ENCODE results near the gene CACNA1C.
A peak's percentile ranks its signal among the peaks of the same experiment; 100 is the strongest.

CACNA1C gene

DNA sequence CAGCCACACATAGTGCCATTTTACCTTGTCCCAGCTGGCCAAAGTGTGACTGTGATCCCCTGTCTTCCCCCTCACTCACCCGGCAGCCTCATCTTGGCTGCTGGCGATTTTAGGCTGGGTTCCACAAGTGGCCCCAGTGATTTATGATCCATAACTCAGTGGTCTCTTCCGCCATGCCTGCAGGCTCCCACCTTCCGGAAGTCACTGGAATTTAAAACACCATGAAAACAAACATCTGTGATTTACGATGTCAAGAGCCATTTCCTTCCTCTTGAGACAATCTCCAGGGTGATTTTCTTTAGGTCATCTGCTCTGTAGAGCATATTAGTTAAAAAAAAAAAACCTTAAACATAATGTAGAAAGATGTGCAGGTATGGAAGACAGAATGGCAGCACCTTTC, 282.3 kb downstream of the CACNA1C start:
- no peak for DNase-seq (ENCODE audit: low read depth)
- no peak for TF ChIP-seq MYC (IDR thresholded peaks at IDR 0.05; ENCODE audit: low read depth, low read length)
- TF ChIP-seq, protein P1, sequence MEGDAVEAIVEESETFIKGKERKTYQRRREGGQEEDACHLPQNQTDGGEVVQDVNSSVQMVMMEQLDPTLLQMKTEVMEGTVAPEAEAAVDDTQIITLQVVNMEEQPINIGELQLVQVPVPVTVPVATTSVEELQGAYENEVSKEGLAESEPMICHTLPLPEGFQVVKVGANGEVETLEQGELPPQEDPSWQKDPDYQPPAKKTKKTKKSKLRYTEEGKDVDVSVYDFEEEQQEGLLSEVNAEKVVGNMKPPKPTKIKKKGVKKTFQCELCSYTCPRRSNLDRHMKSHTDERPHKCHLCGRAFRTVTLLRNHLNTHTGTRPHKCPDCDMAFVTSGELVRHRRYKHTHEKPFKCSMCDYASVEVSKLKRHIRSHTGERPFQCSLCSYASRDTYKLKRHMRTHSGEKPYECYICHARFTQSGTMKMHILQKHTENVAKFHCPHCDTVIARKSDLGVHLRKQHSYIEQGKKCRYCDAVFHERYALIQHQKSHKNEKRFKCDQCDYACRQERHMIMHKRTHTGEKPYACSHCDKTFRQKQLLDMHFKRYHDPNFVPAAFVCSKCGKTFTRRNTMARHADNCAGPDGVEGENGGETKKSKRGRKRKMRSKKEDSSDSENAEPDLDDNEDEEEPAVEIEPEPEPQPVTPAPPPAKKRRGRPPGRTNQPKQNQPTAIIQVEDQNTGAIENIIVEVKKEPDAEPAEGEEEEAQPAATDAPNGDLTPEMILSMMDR (IDR thresholded peaks at IDR 0.05; ENCODE audit: low read depth, low read length), result no peak
- no peak for TF ChIP-seq POLR2A (IDR thresholded peaks at IDR 0.05; ENCODE audit: extremely low read depth, insufficient read length)
- no peak for TF ChIP-seq MAX (IDR thresholded peaks at IDR 0.05; ENCODE audit: low read depth, low read length)

GRCh38 chr12:2335513-2335912, 282.7 kb downstream of the CACNA1C start:
- DNase-seq (ENCODE audit: low read depth), result no peak
- no peak for TF ChIP-seq MYC (IDR thresholded peaks at IDR 0.05; ENCODE audit: low read depth, low read length)
- TF ChIP-seq, protein P1 (IDR thresholded peaks at IDR 0.05; ENCODE audit: low read depth, low read length), result no peak
- TF ChIP-seq MAX (IDR thresholded peaks at IDR 0.05; ENCODE audit: low read depth, low read length), result no peak
- no peak for TF ChIP-seq POLR2A (IDR thresholded peaks at IDR 0.05; ENCODE audit: extremely low read depth, insufficient read length)
- H3K4me3 ChIP-seq (ENCODE audit: low read depth, low read length), result no peak overlapping the region

More for the DNA sequence above, 282.3 kb downstream of the CACNA1C start:
- H3K4me3 ChIP-seq (ENCODE audit: low read depth, low read length), result no peak overlapping the region

DNA sequence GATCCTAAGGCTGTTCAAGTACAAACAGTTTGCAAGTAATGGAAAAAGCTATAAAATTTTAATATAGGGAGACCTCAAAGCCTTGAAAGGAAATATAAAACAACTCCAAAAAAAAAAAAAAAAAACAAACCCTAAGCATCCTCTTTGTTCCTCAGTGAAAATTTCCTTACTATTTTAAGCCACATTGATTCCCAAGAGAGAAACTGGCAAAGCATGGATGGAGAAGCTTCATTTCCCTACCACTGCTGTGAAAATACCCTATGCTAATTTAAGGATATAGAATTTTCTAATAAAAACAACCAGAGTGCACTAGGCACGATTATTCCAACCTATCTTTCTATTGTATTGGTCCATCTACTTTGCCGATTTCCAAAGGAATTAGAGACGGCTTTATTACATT, 283.1 kb downstream of the CACNA1C start:
- TF ChIP-seq POLR2A (IDR thresholded peaks at IDR 0.05; ENCODE audit: extremely low read depth, insufficient read length) (no peak), MYC (IDR thresholded peaks at IDR 0.05; ENCODE audit: low read depth, low read length) (no peak), MAX (IDR thresholded peaks at IDR 0.05; ENCODE audit: low read depth, low read length) (no peak)
- TF ChIP-seq, protein P1 (IDR thresholded peaks at IDR 0.05; ENCODE audit: low read depth, low read length), result no peak
- H3K4me3 ChIP-seq (ENCODE audit: low read depth, low read length), result no peak overlapping the region
- no peak for DNase-seq (ENCODE audit: low read depth)

DNA sequence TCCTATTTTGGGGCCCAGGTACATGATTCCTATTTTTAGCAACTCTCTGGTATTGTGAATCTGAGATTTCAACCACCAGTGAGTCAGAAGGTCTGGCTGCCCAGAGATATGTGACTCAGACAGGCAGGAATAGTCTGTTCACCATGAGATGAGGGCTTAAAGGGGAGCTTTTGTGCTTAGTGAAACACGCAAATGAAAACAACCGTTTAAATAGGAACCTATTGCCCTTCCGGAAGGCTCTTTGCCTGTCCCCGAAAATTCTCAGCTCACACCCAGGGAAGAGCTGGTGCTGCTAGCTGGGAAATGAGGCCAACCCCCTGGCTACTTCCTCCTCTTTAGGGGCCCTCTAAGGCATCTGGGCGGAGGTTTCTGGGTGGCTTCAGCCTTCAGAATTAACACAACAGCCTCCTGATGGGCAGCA, 283.6 kb downstream of the CACNA1C start:
- DNase-seq (ENCODE audit: low read depth), result peak; percentile 62
- TF ChIP-seq, protein P1 (IDR thresholded peaks at IDR 0.05; ENCODE audit: low read depth, low read length), result no peak
- TF ChIP-seq POLR2A (IDR thresholded peaks at IDR 0.05; ENCODE audit: extremely low read depth, insufficient read length), result no peak
- no peak for TF ChIP-seq MAX (IDR thresholded peaks at IDR 0.05; ENCODE audit: low read depth, low read length)
- peak; percentile 40; the same call in 1 of the 2 replicates for TF ChIP-seq MYC (IDR thresholded peaks at IDR 0.05; ENCODE audit: low read depth, low read length)
- H3K4me3 ChIP-seq (ENCODE audit: low read depth, low read length), result no peak overlapping the region

GRCh38 chr12:2337031-2338010, 284.5 kb downstream of the CACNA1C start:
- no peak overlapping the region for H3K4me3 ChIP-seq (ENCODE audit: low read depth, low read length)
- TF ChIP-seq MAX (IDR thresholded peaks at IDR 0.05; ENCODE audit: low read depth, low read length) (no peak), POLR2A (IDR thresholded peaks at IDR 0.05; ENCODE audit: extremely low read depth, insufficient read length) (no peak), MYC (IDR thresholded peaks at IDR 0.05; ENCODE audit: low read depth, low read length) (no peak)
- TF ChIP-seq, protein P1 (IDR thresholded peaks at IDR 0.05; ENCODE audit: low read depth, low read length), result no peak
- no peak for DNase-seq (ENCODE audit: low read depth)
